Spleen (tissue), 11 donors: ENCODE results near the gene NADK. TPM values are rescaled to one million over a fixed set of nuclear protein-coding genes. Genes with fewer than 3 reads are reported as not detected.
A peak's percentile ranks its signal among the peaks of the same experiment; 100 is the strongest.
"Not testable (repeated sequence)": the region's sequence is repeated elsewhere in the genome, so short reads cannot be mapped to it uniquely, and the experiment has no call there.

Experiments
- DNase-seq: peaks from one replicate; pipeline ENCODE4 v3.0.0-alpha.2; 2020
- H3K27ac ChIP-seq, 8 donors: fragments of 200-600 bp; sonication (generic) in 7 of 8; 1 replicate in 4 of 8; 2 replicates in 4 of 8; pipeline versions ENCODE4 v1.5.0 to v1.8.0; 2016 to 2021; ENCODE audit warnings: inconsistent platforms in 4 of 8, mild to moderate bottlenecking in 4 of 8, moderate library complexity in 1 of 8
- H3K27me3 ChIP-seq, 7 donors: fragments of 200-600 bp; sonication (generic) in 6 of 7; replicated peaks in 1 of 7; 1 replicate in 4 of 7; 2 replicates in 3 of 7; pipeline versions ENCODE4 v1.5.0 to v1.8.0; 2016 to 2021; ENCODE audit warnings: inconsistent platforms in 3 of 7, mild to moderate bottlenecking in 1 of 7
- H3K36me3 ChIP-seq, 6 donors: fragments of 200-600 bp; sonication (generic) in 5 of 6; 1 replicate in 4 of 6; 2 replicates in 2 of 6; pipeline versions ENCODE4 v1.5.0 to v1.8.0; 2016 to 2021; ENCODE audit warnings: inconsistent platforms in 2 of 6
- H3K4me1 ChIP-seq, 6 donors: fragments of 200-600 bp; sonication (generic) in 5 of 6; 1 replicate in 3 of 6; 2 replicates in 3 of 6; pipeline versions ENCODE4 v1.5.0 to v1.8.0; 2016 to 2021; ENCODE audit warnings: inconsistent platforms in 3 of 6
- H3K4me3 ChIP-seq, 8 donors: fragments of 200-600 bp; sonication (generic) in 7 of 8; 1 replicate in 4 of 8; 2 replicates in 4 of 8; pipeline versions ENCODE4 v1.5.0 to v1.8.0; 2016 to 2021; ENCODE audit warnings: inconsistent platforms in 4 of 8, mild to moderate bottlenecking in 4 of 8, moderate library complexity in 2 of 8
- H3K9me3 ChIP-seq, 8 donors: fragments of 200-600 bp; sonication (generic) in 7 of 8; 1 replicate in 4 of 8; 2 replicates in 4 of 8; pipeline versions ENCODE4 v1.5.0 to v1.8.0; 2016 to 2021; ENCODE audit warnings: inconsistent platforms in 4 of 8
- CTCF ChIP-seq, 11 experiments: fragments of 200-600 bp in 7 of 11; fragments of 450-650 bp in 4 of 11; sonication (generic) in 4 of 11; IDR thresholded peaks in 8 of 11; conservative IDR thresholded peaks in 3 of 11; 1 replicate in 7 of 11; 2 replicates in 4 of 11; pipeline versions ENCODE4 v1.4.0 to v1.8.0; 2016 to 2021; ENCODE audit warnings: antibody characterized with exemption in 11 of 11, inconsistent platforms in 4 of 11, mild to moderate bottlenecking in 1 of 11
- POLR2A ChIP-seq, 3 donors: fragments of 450-650 bp; IDR thresholded peaks; one replicate each; pipeline ENCODE4 v1.5.1; 2017; ENCODE audit warnings: antibody characterized with exemption in 3 of 3, mild to moderate bottlenecking in 1 of 3
- POLR2AphosphoS5 ChIP-seq, 3 donors: sonication (generic); formaldehyde crosslinking; IDR thresholded peaks; one replicate each; pipeline ENCODE4 v1.5.1; 2017; ENCODE audit warnings: antibody characterized with exemption in 3 of 3
- WGBS, 5 donors: extraction: QIAGEN DNeasy Blood & Tissue Kit in 3 of 5; methylation state at CpG; one replicate each; pipeline versions ENCODE4 v1.1.5 to v1.1.7; 2013 to 2018; 5-methylcytosine and 5-hydroxymethylcytosine counted together
- intact Hi-C: fragments of 100-400 bp; cut with DNase I; formaldehyde crosslinking; loops from one replicate; pipeline ENCODE4 v1.15.0; 2023; ENCODE audit warnings: low total_unique reads
- polyA plus RNA-seq, 3 donors: library from polyadenylated mRNA; stranded (reverse); fragments of 200-250 nt; gene quantifications; one replicate each; pipeline ENCODE4 v1.2.1, GENCODE V29; 2013
- total RNA-seq, 7 donors: library from RNA; depleted of rRNA in 3 of 7; stranded (reverse); fragments of >200 nt in 3 of 7; fragmentation: NEBNext Ultra II Directional in 4 of 7; extraction: Animal tissue kit (Norgen Biotek cat#: 25700) in 4 of 7; gene quantifications; one replicate each; pipeline versions ENCODE4 v1.1.0 to v1.2.1, GENCODE V29; 2016 to 2021
- donor health status: healthy with polysubstance abuse.
- donor health status: DM: no; HTN: no; CAD: no; lungs with moderate emphysema.
- donor health status: DM: no; HTN: no; CAD: no.
- donor health status: Bipolar disorder and iron deficiency.
- donor health status: healthy.
- donor health status: DM: no; HTN: no; CAD: no.
- donor health status: DM: yes; HTN: yes; CAD: no.

Gene NADK
- total and polyA plus RNA-seq, 10 donors, result 62.6 to 271 (median 179) TPM

GRCh38 chr1:1752636-1753606, 25.3 kb downstream of the NADK start:
- Histone ChIP-seq H3K27me3 (no peaks in the 10 kb centered on the region), H3K36me3 (peaks cover 4 to 60% (median 56%) of the 10 kb centered on the region in 6 donors), H3K4me3 (no peak overlapping the region), H3K27ac (peak overlapping the region in 3 of 8 donors; percentile 47 to 55 (median 47)), H3K9me3 (no peaks in the 10 kb centered on the region), H3K4me1 (peaks cover 0 to 38% (median 5%) of the 10 kb centered on the region in 6 donors)
- intact Hi-C loops, result no loop called here
- peak; percentile 74 for DNase-seq
- TF ChIP-seq CTCF (IDR thresholded peaks at IDR 0.05 in 8 of 11, conservative IDR thresholded peaks at IDR 0.05 in 3 of 11), result no peak
- TF ChIP-seq POLR2AphosphoS5 (IDR thresholded peaks at IDR 0.05), result peak in 1 of 3 donors; percentile 44
- 78 to 85% (median 83%) methylated on average over 22 to 37 of the region's 37 CpGs for WGBS, 5 donors

- Histone ChIP-seq H3K27me3 (no peaks in the 10 kb centered on the region), H3K9me3 (no peaks in the 10 kb centered on the region), H3K27ac (peak overlapping the region in 2 of 8 donors; percentile 14 to 47), H3K36me3 (peaks cover 4 to 53% (median 51%) of the 10 kb centered on the region in 6 donors), H3K4me3 (no peak overlapping the region), H3K4me1 (peaks cover 0 to 31% (median 2%) of the 10 kb centered on the region in 6 donors)
- 88 to 94% (median 93%) methylated on average over 9 to 11 of the region's 11 CpGs for WGBS, 5 donors
- intact Hi-C loops, result no loop called here
- DNase-seq, result peak; percentile 42
- no peak for TF ChIP-seq POLR2A (IDR thresholded peaks at IDR 0.05)
- no peak for TF ChIP-seq CTCF (IDR thresholded peaks at IDR 0.05 in 8 of 11, conservative IDR thresholded peaks at IDR 0.05 in 3 of 11)
- peak in 2 of 3 donors; percentile 24 to 33 for TF ChIP-seq POLR2AphosphoS5 (IDR thresholded peaks at IDR 0.05)
These were observed 26.1 kb downstream of the NADK start for GRCh38 chr1:1752190-1752589.

GRCh38 chr1:1749941-1750340, 28.3 kb downstream of the NADK start:
- intact Hi-C loops, H3K4me3 ChIP-seq, H3K9me3 ChIP-seq, H3K27ac ChIP-seq, H3K27me3 ChIP-seq: not testable (repeated sequence)
- Histone ChIP-seq H3K4me1 (peaks cover 0 to 30% (median 2%) of the 10 kb centered on the region in 6 donors), H3K36me3 (peaks cover 0 to 30% (median 28%) of the 10 kb centered on the region in 6 donors)
- WGBS, 5 donors, result 80 to 95% (median 91%) methylated on average over 1 to 8 of the region's 9 CpGs
- peak; percentile 72 for DNase-seq

GRCh38 chr1:1748686-1749321, 29.5 kb downstream of the NADK start:
- Histone ChIP-seq H3K4me3 (no peak overlapping the region), H3K9me3 (no peaks in the 10 kb centered on the region), H3K4me1 (peaks cover 0 to 26% (median 2%) of the 10 kb centered on the region in 6 donors), H3K27ac (no peak overlapping the region), H3K36me3 (peaks cover 0 to 19% (median 17%) of the 10 kb centered on the region in 6 donors), H3K27me3 (no peaks in the 10 kb centered on the region)
- TF ChIP-seq POLR2AphosphoS5 (IDR thresholded peaks at IDR 0.05), result no peak
- TF ChIP-seq CTCF (IDR thresholded peaks at IDR 0.05 in 8 of 11, conservative IDR thresholded peaks at IDR 0.05 in 3 of 11), result no peak
- no peak for TF ChIP-seq POLR2A (IDR thresholded peaks at IDR 0.05)
- 64 to 78% (median 70%) methylated on average over 10 to 18 of the region's 18 CpGs for WGBS, 5 donors
- peak; percentile 77 for DNase-seq
- intact Hi-C loops, result no loop called here

- H3K27me3 ChIP-seq, H3K36me3 ChIP-seq, DNase-seq, intact Hi-C loops, H3K9me3 ChIP-seq: not testable (repeated sequence)
- no CpG with 5 or more reads among the region's 35 CpGs for WGBS, 5 donors
- Histone ChIP-seq H3K4me3 (peak overlapping the region in 5 of 8 donors; percentile 37 to 70 (median 45)), H3K4me1 (peaks cover 0 to 17% (median 0%) of the 10 kb centered on the region in 6 donors), H3K27ac (peak overlapping the region; percentile 72 to 97 (median 92))
These were observed 31.7 kb downstream of the NADK start for GRCh38 chr1:1746566-1746909.
